ENCODE data around the gene ACTG1. TPM values are rescaled to one million over a fixed set of nuclear protein-coding genes. Genes with fewer than 3 reads are reported as not detected.

ACTG1 gene
- total and polyA plus RNA-seq, 9 of the 15 experiments (the other 6 are each of a cell fraction or from before 2014, with no cell fraction given): 224 to 1,775 (median 568) TPM

DNA sequence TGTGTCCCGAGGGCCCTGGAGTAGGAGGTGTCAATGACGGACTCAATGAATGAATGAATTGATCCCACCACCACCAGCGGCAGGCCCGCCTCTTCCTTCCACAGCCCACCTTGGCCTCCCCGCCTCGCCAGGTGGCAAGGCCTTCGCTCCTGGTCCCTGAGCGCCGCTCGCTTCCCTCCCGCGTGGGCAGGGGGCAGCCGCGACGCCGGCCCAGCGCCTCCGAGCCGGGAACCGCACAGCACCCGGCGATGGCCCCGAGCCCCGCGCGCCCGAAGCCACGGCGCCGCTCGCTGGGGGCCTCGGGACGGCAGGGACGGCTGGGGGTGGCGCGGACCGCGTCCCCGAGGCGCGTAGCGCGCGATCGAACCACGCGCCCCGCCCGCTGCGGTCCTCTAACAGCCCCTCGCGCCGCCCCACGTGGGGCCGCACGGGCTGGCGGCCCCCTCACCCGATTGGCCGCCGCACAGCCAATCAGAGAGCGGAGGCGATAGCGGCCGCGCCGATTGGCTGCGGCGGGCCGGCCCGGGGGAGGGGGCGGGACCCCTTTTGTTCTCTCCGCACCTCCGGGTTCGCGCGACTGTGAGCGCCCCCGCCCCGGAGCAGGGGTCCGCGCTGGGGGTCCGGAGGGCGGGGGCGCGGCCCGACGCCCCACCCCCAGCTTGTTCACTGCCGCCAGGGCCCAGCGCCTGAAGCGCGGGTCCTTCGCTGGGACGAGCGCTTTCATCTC lies 31.4 kb downstream of the ACTG1 start (continued):
- TF ChIP-seq MBD2 (IDR thresholded peaks at IDR 0.05; ENCODE audit: borderline replicate concordance, low read depth) (peak; percentile 68; the same call in 1 of the 2 replicates), SREBF1 (IDR thresholded peaks at IDR 0.05; ENCODE audit: borderline replicate concordance, low read depth, low read length) (no peak), HDAC8 (tag; IDR thresholded peaks at IDR 0.05) (peak; percentile 59), KLF1 (tag; IDR thresholded peaks at IDR 0.05) (peak; percentile 79), ZBTB7A (IDR thresholded peaks at IDR 0.05; ENCODE audit: borderline replicate concordance, control insufficient read depth, low read depth, low read length) (peak; percentile 87; the same call in 1 of the 2 replicates), SP2 (IDR thresholded peaks at IDR 0.05; ENCODE audit: extremely low read depth, low read depth, low read length, poor library complexity, severe bottlenecking) (peak; percentile 49), GTF2F1 (IDR thresholded peaks at IDR 0.05; ENCODE audit: low read depth, low read length) (0 out of 2 replicates have a peak, but pooled peaks have one; percentile 34), KHSRP (IDR thresholded peaks at IDR 0.05) (no peak), FOS (IDR thresholded peaks at IDR 0.05; ENCODE audit: extremely low read depth, insufficient read length) (peak; percentile 95), EGR1 (conservative IDR thresholded peaks at IDR 0.05) (peak; percentile 16; the same call in 1 of the 2 replicates)
- TF ChIP-seq, protein P1, sequence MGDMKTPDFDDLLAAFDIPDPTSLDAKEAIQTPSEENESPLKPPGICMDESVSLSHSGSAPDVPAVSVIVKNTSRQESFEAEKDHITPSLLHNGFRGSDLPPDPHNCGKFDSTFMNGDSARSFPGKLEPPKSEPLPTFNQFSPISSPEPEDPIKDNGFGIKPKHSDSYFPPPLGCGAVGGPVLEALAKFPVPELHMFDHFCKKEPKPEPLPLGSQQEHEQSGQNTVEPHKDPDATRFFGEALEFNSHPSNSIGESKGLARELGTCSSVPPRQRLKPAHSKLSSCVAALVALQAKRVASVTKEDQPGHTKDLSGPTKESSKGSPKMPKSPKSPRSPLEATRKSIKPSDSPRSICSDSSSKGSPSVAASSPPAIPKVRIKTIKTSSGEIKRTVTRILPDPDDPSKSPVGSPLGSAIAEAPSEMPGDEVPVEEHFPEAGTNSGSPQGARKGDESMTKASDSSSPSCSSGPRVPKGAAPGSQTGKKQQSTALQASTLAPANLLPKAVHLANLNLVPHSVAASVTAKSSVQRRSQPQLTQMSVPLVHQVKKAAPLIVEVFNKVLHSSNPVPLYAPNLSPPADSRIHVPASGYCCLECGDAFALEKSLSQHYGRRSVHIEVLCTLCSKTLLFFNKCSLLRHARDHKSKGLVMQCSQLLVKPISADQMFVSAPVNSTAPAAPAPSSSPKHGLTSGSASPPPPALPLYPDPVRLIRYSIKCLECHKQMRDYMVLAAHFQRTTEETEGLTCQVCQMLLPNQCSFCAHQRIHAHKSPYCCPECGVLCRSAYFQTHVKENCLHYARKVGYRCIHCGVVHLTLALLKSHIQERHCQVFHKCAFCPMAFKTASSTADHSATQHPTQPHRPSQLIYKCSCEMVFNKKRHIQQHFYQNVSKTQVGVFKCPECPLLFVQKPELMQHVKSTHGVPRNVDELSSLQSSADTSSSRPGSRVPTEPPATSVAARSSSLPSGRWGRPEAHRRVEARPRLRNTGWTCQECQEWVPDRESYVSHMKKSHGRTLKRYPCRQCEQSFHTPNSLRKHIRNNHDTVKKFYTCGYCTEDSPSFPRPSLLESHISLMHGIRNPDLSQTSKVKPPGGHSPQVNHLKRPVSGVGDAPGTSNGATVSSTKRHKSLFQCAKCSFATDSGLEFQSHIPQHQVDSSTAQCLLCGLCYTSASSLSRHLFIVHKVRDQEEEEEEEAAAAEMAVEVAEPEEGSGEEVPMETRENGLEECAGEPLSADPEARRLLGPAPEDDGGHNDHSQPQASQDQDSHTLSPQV (IDR thresholded peaks at IDR 0.05): peak; percentile 96
- TF ChIP-seq, protein P2, sequence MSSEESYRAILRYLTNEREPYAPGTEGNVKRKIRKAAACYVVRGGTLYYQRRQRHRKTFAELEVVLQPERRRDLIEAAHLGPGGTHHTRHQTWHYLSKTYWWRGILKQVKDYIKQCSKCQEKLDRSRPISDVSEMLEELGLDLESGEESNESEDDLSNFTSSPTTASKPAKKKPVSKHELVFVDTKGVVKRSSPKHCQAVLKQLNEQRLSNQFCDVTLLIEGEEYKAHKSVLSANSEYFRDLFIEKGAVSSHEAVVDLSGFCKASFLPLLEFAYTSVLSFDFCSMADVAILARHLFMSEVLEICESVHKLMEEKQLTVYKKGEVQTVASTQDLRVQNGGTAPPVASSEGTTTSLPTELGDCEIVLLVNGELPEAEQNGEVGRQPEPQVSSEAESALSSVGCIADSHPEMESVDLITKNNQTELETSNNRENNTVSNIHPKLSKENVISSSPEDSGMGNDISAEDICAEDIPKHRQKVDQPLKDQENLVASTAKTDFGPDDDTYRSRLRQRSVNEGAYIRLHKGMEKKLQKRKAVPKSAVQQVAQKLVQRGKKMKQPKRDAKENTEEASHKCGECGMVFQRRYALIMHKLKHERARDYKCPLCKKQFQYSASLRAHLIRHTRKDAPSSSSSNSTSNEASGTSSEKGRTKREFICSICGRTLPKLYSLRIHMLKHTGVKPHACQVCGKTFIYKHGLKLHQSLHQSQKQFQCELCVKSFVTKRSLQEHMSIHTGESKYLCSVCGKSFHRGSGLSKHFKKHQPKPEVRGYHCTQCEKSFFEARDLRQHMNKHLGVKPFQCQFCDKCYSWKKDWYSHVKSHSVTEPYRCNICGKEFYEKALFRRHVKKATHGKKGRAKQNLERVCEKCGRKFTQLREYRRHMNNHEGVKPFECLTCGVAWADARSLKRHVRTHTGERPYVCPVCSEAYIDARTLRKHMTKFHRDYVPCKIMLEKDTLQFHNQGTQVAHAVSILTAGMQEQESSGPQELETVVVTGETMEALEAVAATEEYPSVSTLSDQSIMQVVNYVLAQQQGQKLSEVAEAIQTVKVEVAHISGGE (CRISPR knock-in tag; IDR thresholded peaks at IDR 0.05): 0 out of 6 replicates have a peak, but pooled peaks of 1 of the 3 experiments have one; percentile 37
- TF ChIP-seq, protein P3, sequence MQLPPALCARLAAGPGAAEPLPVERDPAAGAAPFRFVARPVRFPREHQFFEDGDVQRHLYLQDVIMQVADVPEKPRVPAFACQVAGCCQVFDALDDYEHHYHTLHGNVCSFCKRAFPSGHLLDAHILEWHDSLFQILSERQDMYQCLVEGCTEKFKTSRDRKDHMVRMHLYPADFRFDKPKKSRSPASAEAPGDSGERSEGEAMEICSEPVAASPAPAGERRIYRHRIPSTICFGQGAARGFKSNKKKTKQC (CRISPR knock-in tag; IDR thresholded peaks at IDR 0.05): peak; percentile 82; the same call in 1 of the 2 replicates
- TF ChIP-seq, protein P4, sequence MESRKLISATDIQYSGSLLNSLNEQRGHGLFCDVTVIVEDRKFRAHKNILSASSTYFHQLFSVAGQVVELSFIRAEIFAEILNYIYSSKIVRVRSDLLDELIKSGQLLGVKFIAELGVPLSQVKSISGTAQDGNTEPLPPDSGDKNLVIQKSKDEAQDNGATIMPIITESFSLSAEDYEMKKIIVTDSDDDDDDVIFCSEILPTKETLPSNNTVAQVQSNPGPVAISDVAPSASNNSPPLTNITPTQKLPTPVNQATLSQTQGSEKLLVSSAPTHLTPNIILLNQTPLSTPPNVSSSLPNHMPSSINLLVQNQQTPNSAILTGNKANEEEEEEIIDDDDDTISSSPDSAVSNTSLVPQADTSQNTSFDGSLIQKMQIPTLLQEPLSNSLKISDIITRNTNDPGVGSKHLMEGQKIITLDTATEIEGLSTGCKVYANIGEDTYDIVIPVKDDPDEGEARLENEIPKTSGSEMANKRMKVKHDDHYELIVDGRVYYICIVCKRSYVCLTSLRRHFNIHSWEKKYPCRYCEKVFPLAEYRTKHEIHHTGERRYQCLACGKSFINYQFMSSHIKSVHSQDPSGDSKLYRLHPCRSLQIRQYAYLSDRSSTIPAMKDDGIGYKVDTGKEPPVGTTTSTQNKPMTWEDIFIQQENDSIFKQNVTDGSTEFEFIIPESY (CRISPR knock-in tag; IDR thresholded peaks at IDR 0.05): peak; percentile 68; the same call in 1 of the 2 replicates

Data from K562 (cell line).